ENCODE measurements around the gene KREMEN2.
"Not testable (repeated sequence)": the region's sequence is repeated elsewhere in the genome, so short reads cannot be mapped to it uniquely, and the experiment has no call there.

The KREMEN2 gene

GRCh38 chr16:2942045-2942444 is 22.0 kb upstream of the KREMEN2 start:
- DNase-seq (ENCODE audit: low spot score): no peak

GRCh38 chr16:2943716-2944115 is 20.4 kb upstream of the KREMEN2 start:
- DNase-seq (ENCODE audit: low spot score): not testable (repeated sequence)

- no peak for DNase-seq (ENCODE audit: low spot score)
Observed at GRCh38 chr16:2946649-2947048, 17.4 kb upstream of the KREMEN2 start.

- no peak for DNase-seq (ENCODE audit: low spot score)
Observed at GRCh38 chr16:2948807-2949704, 15.0 kb upstream of the KREMEN2 start.

GRCh38 chr16:2949705-2950352 is 14.2 kb upstream of the KREMEN2 start:
- DNase-seq (ENCODE audit: low spot score): peak; percentile 60

GRCh38 chr16:2950353-2950724 is 13.7 kb upstream of the KREMEN2 start:
- DNase-seq (ENCODE audit: low spot score): no peak

- DNase-seq (ENCODE audit: low spot score): no peak
Observed at GRCh38 chr16:2950773-2951172, 13.3 kb upstream of the KREMEN2 start.

GRCh38 chr16:2952679-2953078 is 11.4 kb upstream of the KREMEN2 start:
- no peak for DNase-seq (ENCODE audit: low spot score)

GRCh38 chr16:2953706-2954627 is 10.1 kb upstream of the KREMEN2 start:
- DNase-seq (ENCODE audit: low spot score): no peak

GRCh38 chr16:2954656-2955381 is 9.3 kb upstream of the KREMEN2 start:
- DNase-seq (ENCODE audit: low spot score): no peak

- no peak for DNase-seq (ENCODE audit: low spot score)
Observed at GRCh38 chr16:2955438-2955778, 8.7 kb upstream of the KREMEN2 start.

GRCh38 chr16:2955779-2956578 is 8.1 kb upstream of the KREMEN2 start:
- no peak for DNase-seq (ENCODE audit: low spot score)

- no peak for DNase-seq (ENCODE audit: low spot score)
Observed at GRCh38 chr16:2956579-2956956, 7.5 kb upstream of the KREMEN2 start.

- no peak for DNase-seq (ENCODE audit: low spot score)
Observed at GRCh38 chr16:2959206-2959605, 4.9 kb upstream of the KREMEN2 start.

GRCh38 chr16:2960183-2961010 is 3.7 kb upstream of the KREMEN2 start:
- no peak for DNase-seq (ENCODE audit: low spot score)

- no peak for DNase-seq (ENCODE audit: low spot score)
Observed at GRCh38 chr16:2962334-2963073, 1.6 kb upstream of the KREMEN2 start.

GRCh38 chr16:2963074-2963722 is 877 bp upstream of the KREMEN2 start:
- DNase-seq (ENCODE audit: low spot score): no peak

GRCh38 chr16:2964475-2965336 is 631 bp downstream of the KREMEN2 start:
- no peak for DNase-seq (ENCODE audit: low spot score)

Data from left forelimb (tissue), 1 donor.